ENCODE results near the gene BNC2. TPM values are rescaled to one million over a fixed set of nuclear protein-coding genes. Genes with fewer than 3 reads are reported as not detected.
A peak's percentile ranks its signal among the peaks of the same experiment; 100 is the strongest.

Gene BNC2
- total RNA-seq, 4 donors from 2014 or later = 90.2 to 130 (median 100.0) TPM

GRCh38 chr9:16545639-16546038 lies 324.8 kb downstream of the BNC2 start:
- ATAC-seq = no peak
- peaks cover 3 to 44% (median 4%) of the 10 kb centered on the region in 3 donors for H3K4me1 ChIP-seq
- TF ChIP-seq POLR2A (IDR thresholded peaks at IDR 0.05) = no peak
- no peak for TF ChIP-seq EP300 (IDR thresholded peaks at IDR 0.05)
- TF ChIP-seq CTCF (IDR thresholded peaks at IDR 0.05) = no peak
- no peak for TF ChIP-seq POLR2AphosphoS5 (IDR thresholded peaks at IDR 0.05)
- H3K9me3 ChIP-seq = no peaks in the 10 kb centered on the region
- H3K27me3 ChIP-seq = no peaks in the 10 kb centered on the region
- H3K27ac ChIP-seq = no peak overlapping the region
- no peaks in the 10 kb centered on the region for H3K36me3 ChIP-seq
- WGBS, 2 donors (ENCODE audit: low coverage in 1 of 2) = 80 to 89% methylated on average over 1 to 3 of the region's 3 CpGs
- H3K4me3 ChIP-seq = no peak overlapping the region

DNA sequence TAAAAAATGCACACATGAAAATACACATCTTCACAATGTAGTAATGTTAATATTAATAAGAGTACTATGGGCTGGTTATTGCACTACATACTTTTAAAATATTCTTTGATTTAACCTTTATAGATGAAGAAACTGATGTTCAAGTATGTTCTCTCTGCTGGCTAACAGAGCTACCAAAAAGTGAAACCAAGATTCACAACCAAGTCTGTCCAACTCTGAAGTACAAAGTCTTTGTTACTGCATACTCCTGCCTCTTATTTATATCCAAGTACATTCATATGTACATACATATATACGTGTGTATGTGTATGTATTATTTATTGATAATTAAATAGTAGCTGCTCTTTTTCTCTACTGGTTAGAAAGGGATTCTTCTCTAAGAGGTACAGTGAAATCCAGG lies 325.6 kb downstream of the BNC2 start:
- ATAC-seq = no peak
- 17 to 29% methylated on average over 1 of the region's 1 CpG for WGBS, 2 donors (ENCODE audit: low coverage in 1 of 2)
- H3K4me1 ChIP-seq = peaks cover 3 to 45% (median 4%) of the 10 kb centered on the region in 3 donors
- TF ChIP-seq EP300 (IDR thresholded peaks at IDR 0.05) (no peak), POLR2A (IDR thresholded peaks at IDR 0.05) (no peak), CTCF (IDR thresholded peaks at IDR 0.05) (no peak), POLR2AphosphoS5 (IDR thresholded peaks at IDR 0.05) (no peak)
- no peaks in the 10 kb centered on the region for H3K36me3 ChIP-seq
- peak overlapping the region in 1 of 4 donors; percentile 5 for H3K27ac ChIP-seq
- no peaks in the 10 kb centered on the region for H3K27me3 ChIP-seq
- H3K9me3 ChIP-seq = no peaks in the 10 kb centered on the region
- H3K4me3 ChIP-seq = no peak overlapping the region

- TF ChIP-seq EP300 (IDR thresholded peaks at IDR 0.05) (no peak), CTCF (IDR thresholded peaks at IDR 0.05) (no peak), POLR2A (IDR thresholded peaks at IDR 0.05) (no peak), POLR2AphosphoS5 (IDR thresholded peaks at IDR 0.05) (no peak)
- Histone ChIP-seq H3K27me3 (no peaks in the 10 kb centered on the region), H3K9me3 (no peaks in the 10 kb centered on the region), H3K4me3 (no peak overlapping the region), H3K4me1 (peaks cover 3 to 45% (median 4%) of the 10 kb centered on the region in 3 donors), H3K36me3 (no peaks in the 10 kb centered on the region), H3K27ac (no peak overlapping the region)
- no peak for ATAC-seq
- WGBS, 2 donors (ENCODE audit: low coverage in 1 of 2) = 46 to 55% methylated on average over 3 of the region's 3 CpGs
These were observed 326.8 kb downstream of the BNC2 start for GRCh38 chr9:16543686-16544085.

DNA sequence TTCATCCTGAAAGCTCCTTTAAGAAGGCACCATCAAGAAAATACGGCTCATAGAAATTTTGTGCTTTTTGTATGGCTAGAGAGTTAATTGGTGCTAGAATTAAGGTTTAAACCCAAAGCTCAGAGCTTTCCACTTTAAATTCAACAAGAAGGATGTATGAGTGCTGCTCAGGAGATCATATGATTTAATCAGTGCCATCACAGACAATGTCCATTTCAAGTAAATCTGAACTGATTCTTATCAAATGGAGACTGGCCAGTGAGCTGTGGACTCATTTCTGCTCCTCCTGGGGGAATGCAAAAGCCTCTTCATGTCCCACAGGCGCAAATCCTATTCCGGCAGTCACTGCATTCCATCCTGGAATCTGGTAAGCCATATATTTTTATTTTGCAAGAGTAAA lies 327.2 kb downstream of the BNC2 start:
- no peaks in the 10 kb centered on the region for H3K36me3 ChIP-seq
- ATAC-seq = no peak

More for the DNA sequence above, 327.2 kb downstream of the BNC2 start:
- Histone ChIP-seq H3K4me1 (peaks cover 3 to 45% (median 4%) of the 10 kb centered on the region in 3 donors), H3K27me3 (no peaks in the 10 kb centered on the region), H3K9me3 (no peaks in the 10 kb centered on the region), H3K27ac (no peak overlapping the region), H3K4me3 (no peak overlapping the region)
- 91 to 95% methylated on average over 3 of the region's 3 CpGs for WGBS, 2 donors (ENCODE audit: low coverage in 1 of 2)
- no peak for TF ChIP-seq EP300 (IDR thresholded peaks at IDR 0.05)
- no peak for TF ChIP-seq CTCF (IDR thresholded peaks at IDR 0.05)
- no peak for TF ChIP-seq POLR2AphosphoS5 (IDR thresholded peaks at IDR 0.05)
- no peak for TF ChIP-seq POLR2A (IDR thresholded peaks at IDR 0.05)
